LoVo (cell line): ENCODE results near the gene SRRM4.

Experiments used
- DNase-seq: peaks from one replicate; pipeline ENCODE4 v3.0.0-alpha.2; 2016; ENCODE audit warnings: low spot score

The SRRM4 gene

GRCh38 chr12:119118625-119119024 lies 137.3 kb downstream of the SRRM4 start:
- DNase-seq, result no peak

- DNase-seq, result no peak
Measured at GRCh38 chr12:119122047-119122446, 140.7 kb downstream of the SRRM4 start.

- DNase-seq, result no peak
Measured at GRCh38 chr12:119122751-119123150, 141.4 kb downstream of the SRRM4 start.

- DNase-seq, result no peak
Measured at GRCh38 chr12:119128527-119128926, 147.2 kb downstream of the SRRM4 start.

- no peak for DNase-seq
Measured at GRCh38 chr12:119129827-119130434, 148.6 kb downstream of the SRRM4 start.

- DNase-seq, result no peak
Measured at GRCh38 chr12:119130523-119130922, 149.2 kb downstream of the SRRM4 start.

- no peak for DNase-seq
Measured at GRCh38 chr12:119134284-119135072, 153.1 kb downstream of the SRRM4 start.

GRCh38 chr12:119136811-119137410 lies 155.6 kb downstream of the SRRM4 start:
- DNase-seq, result no peak

- no peak for DNase-seq
Measured at GRCh38 chr12:119139448-119139847, 158.1 kb downstream of the SRRM4 start.

GRCh38 chr12:119145367-119145766 lies 164.0 kb downstream of the SRRM4 start:
- DNase-seq, result no peak

- no peak for DNase-seq
Measured at GRCh38 chr12:119147847-119148448, 166.6 kb downstream of the SRRM4 start.

- DNase-seq, result no peak
Measured at GRCh38 chr12:119149270-119149669, 167.9 kb downstream of the SRRM4 start.

GRCh38 chr12:119151445-119152026 lies 170.2 kb downstream of the SRRM4 start:
- no peak for DNase-seq

- DNase-seq, result no peak
Measured at GRCh38 chr12:119153477-119154434, 172.4 kb downstream of the SRRM4 start.

- DNase-seq, result no peak
Measured at GRCh38 chr12:119154435-119154818, 173.1 kb downstream of the SRRM4 start.

- no peak for DNase-seq
Measured at GRCh38 chr12:119156401-119157044, 175.2 kb downstream of the SRRM4 start.

- no peak for DNase-seq
Measured at GRCh38 chr12:119157528-119157927, 176.2 kb downstream of the SRRM4 start.

GRCh38 chr12:119157978-119158377 lies 176.6 kb downstream of the SRRM4 start:
- DNase-seq, result no peak

- no peak for DNase-seq
Measured at GRCh38 chr12:119158402-119158801, 177.1 kb downstream of the SRRM4 start.

- DNase-seq, result no peak
Measured at GRCh38 chr12:119159844-119160243, 178.5 kb downstream of the SRRM4 start.

GRCh38 chr12:119167902-119168301 lies 186.6 kb downstream of the SRRM4 start:
- DNase-seq, result no peak
